ENCODE measurements around the gene CMA1.
"Not testable (repeated sequence)": the region's sequence is repeated elsewhere in the genome, so short reads cannot be mapped to it uniquely, and the experiment has no call there.

The CMA1 gene

GRCh38 chr14:24518851-24519250 is 10.8 kb upstream of the CMA1 start:
- in situ Hi-C loops (cut with HindIII; ENCODE audit: low sequenced_read_pairs), result no loop called here
- no peak overlapping the region for H3K4me3 ChIP-seq (ENCODE audit: low read depth, low read length)
- TF ChIP-seq, protein P1, sequence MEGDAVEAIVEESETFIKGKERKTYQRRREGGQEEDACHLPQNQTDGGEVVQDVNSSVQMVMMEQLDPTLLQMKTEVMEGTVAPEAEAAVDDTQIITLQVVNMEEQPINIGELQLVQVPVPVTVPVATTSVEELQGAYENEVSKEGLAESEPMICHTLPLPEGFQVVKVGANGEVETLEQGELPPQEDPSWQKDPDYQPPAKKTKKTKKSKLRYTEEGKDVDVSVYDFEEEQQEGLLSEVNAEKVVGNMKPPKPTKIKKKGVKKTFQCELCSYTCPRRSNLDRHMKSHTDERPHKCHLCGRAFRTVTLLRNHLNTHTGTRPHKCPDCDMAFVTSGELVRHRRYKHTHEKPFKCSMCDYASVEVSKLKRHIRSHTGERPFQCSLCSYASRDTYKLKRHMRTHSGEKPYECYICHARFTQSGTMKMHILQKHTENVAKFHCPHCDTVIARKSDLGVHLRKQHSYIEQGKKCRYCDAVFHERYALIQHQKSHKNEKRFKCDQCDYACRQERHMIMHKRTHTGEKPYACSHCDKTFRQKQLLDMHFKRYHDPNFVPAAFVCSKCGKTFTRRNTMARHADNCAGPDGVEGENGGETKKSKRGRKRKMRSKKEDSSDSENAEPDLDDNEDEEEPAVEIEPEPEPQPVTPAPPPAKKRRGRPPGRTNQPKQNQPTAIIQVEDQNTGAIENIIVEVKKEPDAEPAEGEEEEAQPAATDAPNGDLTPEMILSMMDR (IDR thresholded peaks at IDR 0.05; ENCODE audit: low read depth, low read length), result no peak
- DNase-seq (ENCODE audit: low read depth, low spot score), result no peak

- H3K4me3 ChIP-seq (ENCODE audit: low read depth, low read length), result no peak overlapping the region
- TF ChIP-seq, protein P1 (IDR thresholded peaks at IDR 0.05; ENCODE audit: low read depth, low read length), result no peak
- in situ Hi-C loops (cut with HindIII; ENCODE audit: low sequenced_read_pairs), result no loop called here
- no peak for DNase-seq (ENCODE audit: low read depth, low spot score)
Observed at GRCh38 chr14:24514209-24514608, 6.1 kb upstream of the CMA1 start.

- no peak overlapping the region for H3K4me3 ChIP-seq (ENCODE audit: low read depth, low read length)
- TF ChIP-seq, protein P1 (IDR thresholded peaks at IDR 0.05; ENCODE audit: low read depth, low read length), result no peak
- in situ Hi-C loops (cut with HindIII; ENCODE audit: low sequenced_read_pairs), result no loop called here
- no peak for DNase-seq (ENCODE audit: low read depth, low spot score)
Observed at GRCh38 chr14:24513009-24513408, 4.9 kb upstream of the CMA1 start.

DNA sequence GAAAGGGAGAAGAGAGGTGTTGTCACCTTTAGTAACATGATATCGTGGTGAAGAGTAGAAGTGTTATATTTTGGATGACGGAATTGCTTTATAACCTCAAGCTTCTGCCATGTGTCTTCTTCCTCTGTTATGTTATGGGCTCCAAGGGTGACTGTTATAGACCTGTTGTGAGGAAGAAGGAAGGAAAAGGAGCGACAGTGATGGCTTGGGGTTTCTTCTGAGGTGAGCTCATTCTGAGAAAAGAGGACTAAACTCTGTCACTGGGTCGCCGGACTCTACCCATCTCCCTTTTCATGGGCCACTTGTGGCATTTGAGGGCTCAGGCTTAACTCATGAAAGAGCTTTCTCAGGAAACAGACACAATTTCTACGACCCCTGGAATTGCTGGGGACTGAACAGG is 1.6 kb downstream of the CMA1 start:
- in situ Hi-C loops (cut with HindIII; ENCODE audit: low sequenced_read_pairs), result no loop called here

DNA sequence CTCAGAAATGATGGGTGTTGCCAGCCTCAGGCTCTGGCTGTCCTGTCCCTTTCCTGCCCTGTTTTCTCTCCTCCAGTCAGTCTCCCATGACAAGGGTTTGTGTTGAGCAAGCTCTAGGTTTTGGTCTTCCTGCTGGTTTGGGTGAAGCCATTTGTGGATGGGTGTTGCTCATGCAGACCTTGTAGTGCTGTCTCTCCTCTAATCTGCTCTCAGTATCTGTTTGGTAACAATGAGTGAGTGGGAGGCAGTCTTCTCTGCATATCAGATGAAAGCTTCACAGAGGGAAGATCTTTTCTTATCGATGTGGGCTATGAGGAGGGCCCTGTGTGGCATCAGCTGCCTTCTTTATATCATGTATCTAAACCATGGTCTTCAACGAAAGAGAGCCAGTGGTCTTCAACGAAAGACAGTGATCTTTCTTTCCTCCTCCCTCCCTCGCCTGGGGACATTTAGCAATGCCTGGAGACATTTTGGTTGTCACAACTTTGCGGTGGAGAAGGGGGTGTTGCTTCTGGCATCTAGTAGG is 3.6 kb downstream of the CMA1 start:
- TF ChIP-seq, protein P1 (IDR thresholded peaks at IDR 0.05; ENCODE audit: low read depth, low read length), result no peak
- in situ Hi-C loops (cut with HindIII; ENCODE audit: low sequenced_read_pairs), result no loop called here
- no peak for DNase-seq (ENCODE audit: low read depth, low spot score)
- H3K4me3 ChIP-seq (ENCODE audit: low read depth, low read length), result no peak overlapping the region

More for the DNA sequence above, 1.6 kb downstream of the CMA1 start:
- no peak for DNase-seq (ENCODE audit: low read depth, low spot score)
- TF ChIP-seq, protein P1 (IDR thresholded peaks at IDR 0.05; ENCODE audit: low read depth, low read length), result no peak
- no peak overlapping the region for H3K4me3 ChIP-seq (ENCODE audit: low read depth, low read length)

DNA sequence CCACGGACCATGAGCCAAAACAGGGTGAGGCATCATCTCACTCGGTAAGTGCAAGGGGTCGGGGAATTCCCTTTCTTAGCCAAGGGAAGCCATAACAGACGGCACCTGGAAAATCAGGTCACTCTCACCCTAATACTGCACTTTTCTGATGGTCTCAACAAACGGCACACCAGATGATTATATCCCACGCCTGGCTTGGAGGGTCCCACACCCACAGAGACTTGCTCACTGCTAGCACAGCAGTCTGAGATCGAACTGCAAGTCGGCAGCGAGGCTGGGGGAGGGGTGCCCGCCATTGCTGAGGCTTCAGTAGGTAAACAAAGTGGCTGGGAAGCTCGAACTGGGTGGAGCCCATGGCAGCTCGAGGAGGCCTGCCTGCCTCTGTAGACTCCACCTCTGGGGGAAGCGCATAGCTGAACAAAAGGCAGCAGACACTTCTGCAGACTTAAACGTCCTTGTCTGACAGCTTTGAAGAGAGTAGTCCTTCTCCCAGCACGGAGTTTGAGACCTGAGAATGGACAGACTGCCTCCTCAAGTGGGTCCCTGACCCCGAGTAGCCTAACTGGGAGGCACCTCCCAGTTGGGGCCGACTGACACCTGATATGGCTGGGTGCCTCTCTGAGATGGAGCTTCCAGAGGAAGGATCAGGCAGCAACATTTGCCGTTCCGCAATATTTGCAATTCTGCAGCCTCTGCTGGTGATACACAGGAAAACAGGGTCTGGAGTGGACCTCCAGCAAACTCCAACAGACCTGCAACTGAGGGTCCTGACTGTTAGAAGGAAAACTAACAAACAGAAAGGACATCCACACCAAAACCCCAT is 16.3 kb downstream of the CMA1 start:
- DNase-seq (ENCODE audit: low read depth, low spot score); in situ Hi-C loops (cut with HindIII; ENCODE audit: low sequenced_read_pairs); H3K4me3 ChIP-seq (ENCODE audit: low read depth, low read length): not testable (repeated sequence)

- no peak for DNase-seq (ENCODE audit: low read depth, low spot score)
- in situ Hi-C loops (cut with HindIII; ENCODE audit: low sequenced_read_pairs), result no loop called here
Observed at GRCh38 chr14:24483604-24484252, 24.3 kb downstream of the CMA1 start.

DNA sequence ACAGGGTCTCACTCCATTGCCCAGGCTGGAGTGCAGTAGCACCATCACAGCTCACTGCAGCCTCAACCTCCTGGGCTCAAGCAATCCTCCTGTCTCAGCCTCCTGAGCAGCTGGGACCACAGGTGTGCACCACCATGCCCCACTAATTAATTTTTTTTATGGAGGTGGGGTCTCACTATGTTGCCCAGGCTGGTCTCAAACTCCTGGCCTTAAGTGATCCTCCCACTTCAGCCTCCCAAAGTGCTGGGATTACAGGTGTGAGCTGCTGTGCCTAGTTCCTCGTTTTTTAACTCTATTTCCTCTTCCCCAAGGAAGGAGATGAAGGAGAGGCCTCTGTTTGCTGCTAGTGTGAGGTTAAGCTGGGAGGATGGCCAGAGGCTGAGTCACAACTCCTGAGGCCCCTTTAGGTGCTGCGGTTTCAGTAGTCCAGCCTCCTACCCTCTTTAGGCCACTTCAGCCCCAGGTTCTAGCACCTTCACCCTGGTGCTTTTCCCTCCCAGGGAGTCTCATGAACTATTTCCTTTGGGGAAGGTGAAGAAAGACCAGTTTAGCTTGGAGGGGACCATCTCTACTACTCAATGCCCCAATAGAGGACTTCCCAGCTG is 25.3 kb downstream of the CMA1 start:
- DNase-seq (ENCODE audit: low read depth, low spot score); in situ Hi-C loops (cut with HindIII; ENCODE audit: low sequenced_read_pairs); H3K4me3 ChIP-seq (ENCODE audit: low read depth, low read length): not testable (repeated sequence)

More at GRCh38 chr14:24483604-24484252, 24.3 kb downstream of the CMA1 start:
- TF ChIP-seq, protein P1 (IDR thresholded peaks at IDR 0.05; ENCODE audit: low read depth, low read length), result no peak
- H3K4me3 ChIP-seq (ENCODE audit: low read depth, low read length), result no peak overlapping the region
